Measurements from ENCODE around the gene SRCIN1.

DNA sequence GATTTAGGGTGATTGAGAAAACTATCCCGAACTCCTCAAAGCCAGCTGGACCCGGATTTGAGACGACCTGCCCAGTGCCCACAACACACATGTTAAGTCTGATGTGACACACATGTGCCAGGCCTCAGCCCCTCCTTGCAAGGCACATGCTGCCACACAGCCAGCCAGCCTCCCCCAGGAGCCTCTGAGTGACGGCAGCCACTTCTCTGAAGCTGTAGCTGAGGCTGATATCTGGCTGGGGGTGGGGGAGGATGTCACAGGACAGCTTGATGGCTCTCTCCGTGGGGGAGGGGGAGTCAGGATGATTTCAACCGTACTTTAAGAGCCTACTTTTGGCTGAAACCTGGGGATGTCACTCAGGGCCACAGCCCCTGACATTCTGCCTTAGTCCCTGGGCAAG is 40.9 kb downstream of the SRCIN1 start:
- TF ChIP-seq, protein P1, sequence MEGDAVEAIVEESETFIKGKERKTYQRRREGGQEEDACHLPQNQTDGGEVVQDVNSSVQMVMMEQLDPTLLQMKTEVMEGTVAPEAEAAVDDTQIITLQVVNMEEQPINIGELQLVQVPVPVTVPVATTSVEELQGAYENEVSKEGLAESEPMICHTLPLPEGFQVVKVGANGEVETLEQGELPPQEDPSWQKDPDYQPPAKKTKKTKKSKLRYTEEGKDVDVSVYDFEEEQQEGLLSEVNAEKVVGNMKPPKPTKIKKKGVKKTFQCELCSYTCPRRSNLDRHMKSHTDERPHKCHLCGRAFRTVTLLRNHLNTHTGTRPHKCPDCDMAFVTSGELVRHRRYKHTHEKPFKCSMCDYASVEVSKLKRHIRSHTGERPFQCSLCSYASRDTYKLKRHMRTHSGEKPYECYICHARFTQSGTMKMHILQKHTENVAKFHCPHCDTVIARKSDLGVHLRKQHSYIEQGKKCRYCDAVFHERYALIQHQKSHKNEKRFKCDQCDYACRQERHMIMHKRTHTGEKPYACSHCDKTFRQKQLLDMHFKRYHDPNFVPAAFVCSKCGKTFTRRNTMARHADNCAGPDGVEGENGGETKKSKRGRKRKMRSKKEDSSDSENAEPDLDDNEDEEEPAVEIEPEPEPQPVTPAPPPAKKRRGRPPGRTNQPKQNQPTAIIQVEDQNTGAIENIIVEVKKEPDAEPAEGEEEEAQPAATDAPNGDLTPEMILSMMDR (IDR thresholded peaks at IDR 0.05): no peak
- no peak for TF ChIP-seq EZH2 (IDR thresholded peaks at IDR 0.05; ENCODE audit: borderline replicate concordance, insufficient read depth, low read depth, low read length, poor library complexity, severe bottlenecking)

All from B cell (primary cell).